Measurements from ENCODE around the gene PIEZO2. TPM values are rescaled to one million over a fixed set of nuclear protein-coding genes. Genes with fewer than 3 reads are reported as not detected.

The PIEZO2 gene
- total RNA-seq, 2 experiments from 2014 or later = not detected

GRCh38 chr18:10707294-10707693 is 442.1 kb downstream of the PIEZO2 start:
- Mint-ChIP-seq H3K4me1 (no peaks in the 10 kb centered on the region), H3K4me3 (no peak overlapping the region)
- no peak for DNase-seq

GRCh38 chr18:10705786-10706185 is 443.6 kb downstream of the PIEZO2 start:
- DNase-seq = no peak
- H3K36me3 Mint-ChIP-seq = no peaks in the 10 kb centered on the region
- no peak overlapping the region for H3K4me3 Mint-ChIP-seq
- no peaks in the 10 kb centered on the region for H3K9me3 Mint-ChIP-seq
- no peaks in the 10 kb centered on the region for H3K4me1 Mint-ChIP-seq
- no peak overlapping the region for H3K27ac Mint-ChIP-seq
- H3K27me3 Mint-ChIP-seq = no peaks in the 10 kb centered on the region

More at GRCh38 chr18:10707294-10707693, 442.1 kb downstream of the PIEZO2 start:
- H3K27ac Mint-ChIP-seq = no peak overlapping the region
- H3K27me3 Mint-ChIP-seq = no peaks in the 10 kb centered on the region
- no peaks in the 10 kb centered on the region for H3K36me3 Mint-ChIP-seq
- H3K9me3 Mint-ChIP-seq = no peaks in the 10 kb centered on the region

- Mint-ChIP-seq H3K36me3 (no peaks in the 10 kb centered on the region), H3K4me3 (no peak overlapping the region), H3K27me3 (no peaks in the 10 kb centered on the region), H3K9me3 (no peaks in the 10 kb centered on the region), H3K4me1 (no peaks in the 10 kb centered on the region), H3K27ac (no peak overlapping the region)
- no peak for DNase-seq
Observed at GRCh38 chr18:10705291-10705690, 444.1 kb downstream of the PIEZO2 start.

GRCh38 chr18:10702206-10702605 is 447.2 kb downstream of the PIEZO2 start:
- no peak overlapping the region for H3K4me3 Mint-ChIP-seq
- H3K36me3 Mint-ChIP-seq = no peaks in the 10 kb centered on the region

GRCh38 chr18:10690366-10690765 is 459.0 kb downstream of the PIEZO2 start:
- DNase-seq = no peak

More at GRCh38 chr18:10702206-10702605, 447.2 kb downstream of the PIEZO2 start:
- H3K4me1 Mint-ChIP-seq = no peaks in the 10 kb centered on the region
- no peaks in the 10 kb centered on the region for H3K9me3 Mint-ChIP-seq
- DNase-seq = no peak
- no peaks in the 10 kb centered on the region for H3K27me3 Mint-ChIP-seq
- H3K27ac Mint-ChIP-seq = no peak overlapping the region

GRCh38 chr18:10690035-10690329 is 459.4 kb downstream of the PIEZO2 start:
- no peaks in the 10 kb centered on the region for H3K36me3 Mint-ChIP-seq
- no peaks in the 10 kb centered on the region for H3K27me3 Mint-ChIP-seq
- H3K4me1 Mint-ChIP-seq = no peaks in the 10 kb centered on the region
- no peak for DNase-seq
- H3K27ac Mint-ChIP-seq = no peak overlapping the region
- no peak overlapping the region for H3K4me3 Mint-ChIP-seq
- H3K9me3 Mint-ChIP-seq = no peaks in the 10 kb centered on the region

More at GRCh38 chr18:10690366-10690765, 459.0 kb downstream of the PIEZO2 start:
- Mint-ChIP-seq H3K4me3 (no peak overlapping the region), H3K27me3 (no peaks in the 10 kb centered on the region), H3K9me3 (no peaks in the 10 kb centered on the region), H3K27ac (no peak overlapping the region), H3K36me3 (no peaks in the 10 kb centered on the region), H3K4me1 (no peaks in the 10 kb centered on the region)

- Mint-ChIP-seq H3K27ac (no peak overlapping the region), H3K9me3 (no peaks in the 10 kb centered on the region), H3K4me3 (no peak overlapping the region), H3K27me3 (no peaks in the 10 kb centered on the region), H3K36me3 (no peaks in the 10 kb centered on the region), H3K4me1 (no peaks in the 10 kb centered on the region)
- DNase-seq = no peak
Observed at GRCh38 chr18:10689236-10690034, 459.9 kb downstream of the PIEZO2 start.

GRCh38 chr18:10688766-10689165 is 460.6 kb downstream of the PIEZO2 start:
- H3K4me1 Mint-ChIP-seq = no peaks in the 10 kb centered on the region
- H3K9me3 Mint-ChIP-seq = no peaks in the 10 kb centered on the region
- no peaks in the 10 kb centered on the region for H3K27me3 Mint-ChIP-seq
- H3K36me3 Mint-ChIP-seq = no peaks in the 10 kb centered on the region
- H3K27ac Mint-ChIP-seq = no peak overlapping the region
- no peak for DNase-seq
- no peak overlapping the region for H3K4me3 Mint-ChIP-seq

- no peak for DNase-seq
- no peaks in the 10 kb centered on the region for H3K36me3 Mint-ChIP-seq
- H3K9me3 Mint-ChIP-seq = no peaks in the 10 kb centered on the region
- no peaks in the 10 kb centered on the region for H3K27me3 Mint-ChIP-seq
- no peaks in the 10 kb centered on the region for H3K4me1 Mint-ChIP-seq
- no peak overlapping the region for H3K4me3 Mint-ChIP-seq
- no peak overlapping the region for H3K27ac Mint-ChIP-seq
Observed at GRCh38 chr18:10687161-10687925, 462.0 kb downstream of the PIEZO2 start.

GRCh38 chr18:10686308-10686707 is 463.1 kb downstream of the PIEZO2 start:
- no peak overlapping the region for H3K27ac Mint-ChIP-seq
- no peaks in the 10 kb centered on the region for H3K4me1 Mint-ChIP-seq
- no peaks in the 10 kb centered on the region for H3K36me3 Mint-ChIP-seq
- DNase-seq = no peak
- H3K9me3 Mint-ChIP-seq = no peaks in the 10 kb centered on the region
- no peak overlapping the region for H3K4me3 Mint-ChIP-seq
- H3K27me3 Mint-ChIP-seq = no peaks in the 10 kb centered on the region

GRCh38 chr18:10685484-10685883 is 463.9 kb downstream of the PIEZO2 start:
- Mint-ChIP-seq H3K27ac (no peak overlapping the region), H3K9me3 (no peaks in the 10 kb centered on the region), H3K4me1 (no peaks in the 10 kb centered on the region), H3K36me3 (no peaks in the 10 kb centered on the region), H3K27me3 (no peaks in the 10 kb centered on the region), H3K4me3 (no peak overlapping the region)
- DNase-seq = no peak

GRCh38 chr18:10682368-10682714 is 467.0 kb downstream of the PIEZO2 start:
- H3K4me1 Mint-ChIP-seq = no peaks in the 10 kb centered on the region
- H3K36me3 Mint-ChIP-seq = no peaks in the 10 kb centered on the region
- no peaks in the 10 kb centered on the region for H3K27me3 Mint-ChIP-seq
- no peak for DNase-seq
- H3K9me3 Mint-ChIP-seq = no peaks in the 10 kb centered on the region
- H3K27ac Mint-ChIP-seq = no peak overlapping the region
- H3K4me3 Mint-ChIP-seq = no peak overlapping the region

- Mint-ChIP-seq H3K9me3 (no peaks in the 10 kb centered on the region), H3K4me1 (no peaks in the 10 kb centered on the region), H3K36me3 (no peaks in the 10 kb centered on the region), H3K27me3 (no peaks in the 10 kb centered on the region), H3K27ac (no peak overlapping the region), H3K4me3 (no peak overlapping the region)
- DNase-seq = no peak
Observed at GRCh38 chr18:10681581-10682367, 467.6 kb downstream of the PIEZO2 start.

- Mint-ChIP-seq H3K36me3 (no peaks in the 10 kb centered on the region), H3K4me1 (no peaks in the 10 kb centered on the region), H3K27ac (no peak overlapping the region), H3K27me3 (no peaks in the 10 kb centered on the region), H3K9me3 (no peaks in the 10 kb centered on the region), H3K4me3 (no peak overlapping the region)
- no peak for DNase-seq
Observed at GRCh38 chr18:10680271-10680596, 469.1 kb downstream of the PIEZO2 start.

- Mint-ChIP-seq H3K36me3 (no peaks in the 10 kb centered on the region), H3K4me1 (no peaks in the 10 kb centered on the region), H3K27ac (no peak overlapping the region), H3K4me3 (no peak overlapping the region), H3K9me3 (no peaks in the 10 kb centered on the region), H3K27me3 (no peaks in the 10 kb centered on the region)
- DNase-seq = no peak
Observed at GRCh38 chr18:10679557-10680270, 469.7 kb downstream of the PIEZO2 start.
